Mesodermal cell (in vitro differentiated cells): ENCODE data around the gene PA2G4.

ENCODE experiments used
- H3K27ac ChIP-seq: 2 replicates; pipeline ENCODE4 v1.7.0; 2013; ENCODE audit warnings: mild to moderate bottlenecking, low read depth, low read length, moderate library complexity; ENCODE audit not compliant: severe bottlenecking
- H3K36me3 ChIP-seq: 2 replicates; pipeline ENCODE4 v1.7.1; 2013; ENCODE audit warnings: mild to moderate bottlenecking, low read length, moderate library complexity; ENCODE audit not compliant: control insufficient read depth, insufficient read depth
- H3K4me1 ChIP-seq: one replicate; pipeline ENCODE4 v1.7.1; 2013; ENCODE audit warnings: mild to moderate bottlenecking, low read length; ENCODE audit not compliant: insufficient read depth, control insufficient read depth, poor library complexity, severe bottlenecking
- H3K4me3 ChIP-seq: 2 replicates; pipeline ENCODE4 v1.7.0; 2013; ENCODE audit warnings: low read length, control low read depth, mild to moderate bottlenecking; ENCODE audit not compliant: insufficient read depth, poor library complexity, severe bottlenecking; ENCODE audit errors: extremely low read depth
- H3K9me3 ChIP-seq: 2 replicates; pipeline ENCODE4 v1.7.1; 2013; ENCODE audit warnings: mild to moderate bottlenecking, low read length, moderate library complexity; ENCODE audit not compliant: control insufficient read depth
- WGBS, 2 experiments: methylation state at CpG; one replicate each; pipeline ENCODE4 v1.1.5; 2013; ENCODE audit warnings: missing lambda C conversion rate in 2 of 2; ENCODE audit not compliant: insufficient coverage in 2 of 2; 5-methylcytosine and 5-hydroxymethylcytosine counted together

The PA2G4 gene

DNA sequence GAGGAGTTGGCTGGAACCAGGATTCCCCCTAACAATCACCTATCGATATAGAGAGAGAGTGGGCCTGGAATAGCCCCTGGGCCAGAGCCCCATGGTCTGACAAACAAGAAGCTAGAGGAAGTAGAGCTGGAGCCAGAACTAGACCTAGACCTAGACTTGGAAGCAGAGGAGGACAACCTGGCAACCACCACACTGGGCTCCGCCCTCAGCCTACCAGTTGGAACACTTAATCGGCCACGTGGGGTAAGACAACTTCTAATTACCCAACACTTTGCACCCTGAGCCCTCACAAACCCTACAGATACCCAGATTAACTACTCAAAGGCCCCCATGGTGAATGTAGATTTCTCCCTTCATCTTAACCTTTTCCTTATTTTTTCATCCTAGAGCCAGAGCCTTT lies 4.6 kb upstream of the PA2G4 start:
- Histone ChIP-seq H3K27ac (no peak overlapping the region), H3K4me1 (no peaks in the 10 kb centered on the region), H3K9me3 (no peaks in the 10 kb centered on the region), H3K4me3 (no peak overlapping the region), H3K36me3 (peaks cover 4% of the 10 kb centered on the region)
- WGBS, 2 experiments, result 85 to 87% methylated on average over 2 to 3 of the region's 4 CpGs

GRCh38 chr12:56101045-56101444 lies 3.3 kb upstream of the PA2G4 start:
- Histone ChIP-seq H3K36me3 (peaks cover 7% of the 10 kb centered on the region), H3K4me1 (peaks cover 8% of the 10 kb centered on the region), H3K9me3 (no peaks in the 10 kb centered on the region), H3K4me3 (no peak overlapping the region), H3K27ac (no peak overlapping the region)
- WGBS, 2 experiments, result 92 to 97% methylated on average over 8 to 12 of the region's 14 CpGs

DNA sequence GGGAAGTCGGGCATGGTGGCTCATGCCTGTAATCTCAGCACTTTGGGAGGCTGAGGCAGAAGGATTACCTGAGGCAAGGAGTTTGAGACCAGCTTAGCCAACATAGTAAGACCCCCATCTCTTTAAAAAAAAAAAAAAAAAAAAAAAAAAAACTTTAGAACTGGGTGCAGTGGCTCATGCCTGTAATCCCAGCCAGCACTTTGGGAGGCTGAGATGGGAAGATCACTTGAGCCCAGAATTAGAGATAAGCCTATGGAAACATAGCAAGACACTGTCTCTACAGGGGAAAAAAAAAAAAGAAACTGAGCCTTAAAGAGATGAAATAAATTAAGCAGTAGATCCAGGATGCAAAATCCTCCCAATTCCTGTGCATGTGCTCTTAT lies 1.7 kb upstream of the PA2G4 start:
- Histone ChIP-seq H3K4me1 (peaks cover 10% of the 10 kb centered on the region), H3K27ac (no peak overlapping the region), H3K9me3 (no peaks in the 10 kb centered on the region), H3K4me3 (no peak overlapping the region), H3K36me3 (peaks cover 23% of the 10 kb centered on the region)
- no CpG with 5 or more reads among the region's 1 CpG for WGBS, 2 experiments

GRCh38 chr12:56103066-56103711 lies 1.2 kb upstream of the PA2G4 start:
- peak overlapping the region; percentile 99 for H3K4me3 ChIP-seq
- WGBS, 2 experiments, result 90 to 93% methylated on average over 3 to 5 of the region's 6 CpGs
- no peak overlapping the region for H3K27ac ChIP-seq

DNA sequence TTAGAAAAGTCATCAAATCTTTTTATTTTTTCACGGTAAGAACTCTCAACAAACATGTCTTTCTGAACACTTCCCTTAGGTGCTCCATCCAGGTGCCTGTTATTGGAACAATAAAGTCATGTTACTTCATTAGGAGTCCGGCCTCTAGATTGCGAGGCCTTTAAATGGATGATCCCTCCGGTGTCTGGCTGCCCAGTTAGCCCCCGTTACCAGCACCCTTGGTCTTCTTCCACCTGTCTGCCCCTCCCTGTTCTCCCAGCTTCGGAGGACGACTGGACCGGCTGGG lies 593 bp upstream of the PA2G4 start:
- WGBS, 2 experiments, result 10 to 13% methylated on average over 5 to 7 of the region's 8 CpGs
- Histone ChIP-seq H3K9me3 (no peaks in the 10 kb centered on the region), H3K4me1 (peaks cover 10% of the 10 kb centered on the region), H3K4me3 (peak overlapping the region; percentile 99), H3K27ac (peak overlapping the region; percentile 61), H3K36me3 (peaks cover 34% of the 10 kb centered on the region)

More at GRCh38 chr12:56103066-56103711, 1.2 kb upstream of the PA2G4 start:
- H3K4me1 ChIP-seq, result peaks cover 10% of the 10 kb centered on the region
- H3K9me3 ChIP-seq, result no peaks in the 10 kb centered on the region
- peaks cover 29% of the 10 kb centered on the region for H3K36me3 ChIP-seq

GRCh38 chr12:56104815-56105608 lies 653 bp downstream of the PA2G4 start:
- no peaks in the 10 kb centered on the region for H3K9me3 ChIP-seq
- WGBS, 2 experiments, result 1 to 3% methylated on average over 35 to 38 of the region's 40 CpGs

GRCh38 chr12:56105609-56105902 lies 1.2 kb downstream of the PA2G4 start:
- WGBS, 2 experiments, result no CpG with 5 or more reads among the region's 2 CpGs
- no peaks in the 10 kb centered on the region for H3K9me3 ChIP-seq
- H3K4me1 ChIP-seq, result peaks cover 10% of the 10 kb centered on the region
- H3K27ac ChIP-seq, result peak overlapping the region; percentile 36
- peaks cover 48% of the 10 kb centered on the region for H3K36me3 ChIP-seq
- H3K4me3 ChIP-seq, result peak overlapping the region; percentile 99

More at GRCh38 chr12:56104815-56105608, 653 bp downstream of the PA2G4 start:
- peak overlapping the region; percentile 99 for H3K4me3 ChIP-seq
- peak overlapping the region; percentile 74 for H3K27ac ChIP-seq
- peaks cover 10% of the 10 kb centered on the region for H3K4me1 ChIP-seq
- H3K36me3 ChIP-seq, result peaks cover 43% of the 10 kb centered on the region

GRCh38 chr12:56107242-56107641 lies 2.9 kb downstream of the PA2G4 start:
- no peak overlapping the region for H3K4me3 ChIP-seq
- H3K4me1 ChIP-seq, result peaks cover 10% of the 10 kb centered on the region
- H3K36me3 ChIP-seq, result peaks cover 65% of the 10 kb centered on the region
- H3K27ac ChIP-seq, result no peak overlapping the region
- 100% methylated on average over 1 to 2 of the region's 3 CpGs for WGBS, 2 experiments
- H3K9me3 ChIP-seq, result no peaks in the 10 kb centered on the region

- no peak overlapping the region for H3K27ac ChIP-seq
- H3K36me3 ChIP-seq, result peaks cover 83% of the 10 kb centered on the region
- peaks cover 4% of the 10 kb centered on the region for H3K9me3 ChIP-seq
- peaks cover 7% of the 10 kb centered on the region for H3K4me1 ChIP-seq
- 100% methylated on average over 3 of the region's 5 CpGs for WGBS, 2 experiments
- no peak overlapping the region for H3K4me3 ChIP-seq
Measured at GRCh38 chr12:56110571-56110970, 6.2 kb downstream of the PA2G4 start.

DNA sequence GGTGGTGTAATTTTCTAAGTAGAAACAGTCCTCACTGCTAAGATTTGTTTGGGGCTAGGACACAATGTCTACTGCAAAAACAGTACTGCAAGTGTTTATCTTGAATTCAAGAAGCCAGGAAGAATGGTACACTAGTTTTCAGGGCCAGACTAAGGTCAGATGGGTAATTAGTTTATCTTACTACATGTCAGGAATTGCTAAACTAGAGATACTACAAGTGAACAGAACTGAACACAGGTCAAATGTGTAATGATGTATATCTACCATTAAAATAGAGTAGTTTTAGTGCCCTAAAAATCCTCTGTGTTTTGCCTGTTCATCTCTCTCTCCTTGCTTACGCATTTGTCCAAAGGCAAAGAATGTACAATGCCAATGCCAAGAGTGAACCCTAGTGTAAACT lies 9.7 kb downstream of the PA2G4 start:
- H3K4me1 ChIP-seq, result peaks cover 6% of the 10 kb centered on the region
- H3K4me3 ChIP-seq, result no peak overlapping the region
- 83 to 100% methylated on average over 1 of the region's 1 CpG for WGBS, 2 experiments
- no peak overlapping the region for H3K27ac ChIP-seq
- peaks cover 57% of the 10 kb centered on the region for H3K36me3 ChIP-seq
- H3K9me3 ChIP-seq, result peaks cover 4% of the 10 kb centered on the region

DNA sequence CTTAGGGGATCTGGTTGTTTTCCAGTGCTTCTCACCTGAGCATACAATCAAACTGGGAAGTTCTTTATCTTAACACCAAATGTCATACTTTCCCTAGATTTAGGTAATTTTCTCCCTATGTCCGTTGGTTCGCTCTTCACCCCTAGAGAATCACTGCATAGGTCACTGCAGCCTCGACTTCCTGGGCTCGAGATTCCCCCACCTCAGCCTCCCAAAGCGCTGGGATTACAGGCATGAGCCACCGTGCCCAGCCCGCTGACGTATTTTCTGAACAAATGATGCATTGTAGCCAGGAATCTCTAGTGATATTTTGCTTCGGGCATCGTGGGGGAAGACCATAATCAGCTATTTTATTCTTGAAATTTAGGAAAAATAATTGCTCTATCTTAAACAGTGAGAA lies 11.0 kb downstream of the PA2G4 start:
- 68 to 77% methylated on average over 8 to 10 of the region's 10 CpGs for WGBS, 2 experiments
- Histone ChIP-seq H3K9me3 (peaks cover 4% of the 10 kb centered on the region), H3K4me1 (peaks cover 17% of the 10 kb centered on the region), H3K4me3 (peak overlapping the region; percentile 86), H3K36me3 (peaks cover 46% of the 10 kb centered on the region), H3K27ac (peak overlapping the region; percentile 97)
